Measurements from ENCODE around the gene VPS45.

VPS45 gene

DNA sequence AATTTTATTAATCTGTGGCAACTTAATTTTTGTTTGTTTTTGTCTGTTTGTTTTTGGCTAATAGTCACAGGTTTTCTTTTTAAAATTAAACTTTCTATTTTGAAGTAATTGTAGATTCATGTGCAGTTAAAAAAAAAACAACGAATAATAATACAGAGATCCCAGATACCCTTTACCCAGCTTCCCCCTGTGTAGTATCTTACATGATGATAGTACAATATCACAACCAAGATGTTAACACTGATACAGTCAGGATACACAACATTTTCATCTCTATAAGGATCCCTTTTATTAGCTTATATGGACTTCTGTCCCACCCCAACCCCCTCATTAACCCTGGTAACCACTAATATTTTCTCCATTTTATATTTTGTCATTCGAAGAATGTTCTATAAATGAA lies 5.9 kb downstream of the VPS45 start:
- DNase-seq, result no peak

DNA sequence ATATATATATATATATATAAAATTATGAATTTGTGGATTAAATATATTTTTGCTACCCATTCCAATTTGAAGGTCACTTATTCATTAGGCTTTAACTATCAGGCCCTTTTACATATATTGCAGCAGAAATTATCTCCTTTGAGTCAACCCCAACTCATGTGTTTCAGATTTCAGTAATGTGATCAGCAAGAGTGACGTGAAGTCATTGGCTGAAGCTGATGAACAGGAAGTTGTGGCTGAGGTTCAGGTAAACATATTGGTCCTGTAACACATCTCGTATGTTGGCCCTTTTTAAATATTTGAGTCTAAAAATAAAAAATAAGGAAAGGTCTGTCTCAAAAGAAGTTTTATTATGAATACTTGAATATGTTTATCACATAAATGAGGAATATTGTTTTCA lies 8.5 kb downstream of the VPS45 start:
- no peak for DNase-seq

DNA sequence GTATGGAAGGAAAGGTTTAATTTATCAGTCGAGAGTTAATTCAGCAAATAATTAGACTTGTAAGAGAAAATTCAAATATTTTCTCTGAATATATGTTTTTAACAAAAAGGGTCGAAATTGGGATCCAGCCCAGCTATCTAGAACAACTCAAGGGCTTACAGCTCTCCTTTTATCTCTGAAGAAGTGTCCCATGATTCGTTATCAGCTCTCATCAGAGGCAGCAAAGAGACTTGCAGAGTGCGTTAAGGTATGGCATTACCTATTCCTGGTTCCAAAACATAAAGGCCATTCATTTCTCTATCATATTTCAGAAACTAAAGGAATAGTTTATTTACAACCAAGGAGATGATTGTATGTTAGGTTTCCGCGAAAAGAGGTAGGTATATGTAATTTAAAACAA lies 9.4 kb downstream of the VPS45 start:
- DNase-seq, result no peak

DNA sequence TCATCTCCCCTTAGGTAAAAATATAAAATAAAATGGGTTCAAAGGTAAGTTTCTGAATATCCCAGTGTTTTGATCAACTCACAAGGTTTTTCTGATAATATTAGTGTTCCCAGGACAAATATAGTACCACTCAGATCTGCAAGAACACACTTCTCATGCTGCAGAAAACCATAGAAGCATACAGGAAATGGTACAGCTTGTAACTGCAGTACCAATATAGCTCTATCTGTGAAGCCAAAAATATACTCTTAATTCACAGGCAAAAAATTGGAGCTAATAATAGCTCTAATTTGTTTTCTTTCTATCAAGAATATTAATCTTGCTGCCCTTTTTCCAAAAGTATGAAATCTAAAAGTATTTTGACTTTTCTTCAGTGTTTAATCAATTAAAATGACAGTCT lies 13.2 kb downstream of the VPS45 start:
- DNase-seq, result no peak

DNA sequence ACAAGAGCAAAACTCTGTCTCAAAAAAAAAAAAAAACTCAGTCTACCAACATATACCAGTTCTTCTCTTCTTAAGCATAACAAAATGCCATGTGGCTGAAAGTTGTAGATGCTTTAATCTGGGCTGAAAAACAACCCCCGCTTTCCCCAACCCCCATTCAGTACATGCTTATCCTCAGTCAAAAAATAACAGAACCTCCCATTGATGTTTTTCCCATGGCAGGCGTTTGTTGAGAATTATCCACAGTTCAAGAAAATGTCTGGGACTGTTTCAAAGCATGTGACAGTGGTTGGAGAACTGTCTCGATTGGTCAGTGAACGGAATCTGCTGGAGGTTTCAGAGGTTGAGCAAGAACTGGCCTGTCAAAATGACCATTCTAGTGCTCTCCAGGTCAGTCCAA lies 14.9 kb downstream of the VPS45 start:
- no peak for DNase-seq

DNA sequence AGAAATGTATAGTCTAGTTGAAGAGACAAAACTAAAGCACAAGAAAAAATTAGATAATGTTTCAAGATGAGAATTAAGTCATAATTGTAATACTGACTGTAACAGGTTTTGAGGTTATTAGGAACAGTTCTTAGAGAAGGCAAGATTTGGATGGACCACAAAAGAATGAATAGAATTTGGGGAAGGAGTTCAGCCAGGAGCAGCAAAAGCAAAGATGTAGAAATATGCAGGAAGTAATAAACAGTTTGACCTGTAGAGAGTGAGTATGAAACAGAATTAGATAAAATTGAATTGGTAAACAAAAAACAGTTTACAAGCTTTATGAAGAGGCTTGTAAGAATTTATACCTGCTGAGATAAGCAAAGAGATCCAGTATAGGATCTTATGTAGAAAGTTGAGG lies 16.3 kb downstream of the VPS45 start:
- DNase-seq, result no peak

DNA sequence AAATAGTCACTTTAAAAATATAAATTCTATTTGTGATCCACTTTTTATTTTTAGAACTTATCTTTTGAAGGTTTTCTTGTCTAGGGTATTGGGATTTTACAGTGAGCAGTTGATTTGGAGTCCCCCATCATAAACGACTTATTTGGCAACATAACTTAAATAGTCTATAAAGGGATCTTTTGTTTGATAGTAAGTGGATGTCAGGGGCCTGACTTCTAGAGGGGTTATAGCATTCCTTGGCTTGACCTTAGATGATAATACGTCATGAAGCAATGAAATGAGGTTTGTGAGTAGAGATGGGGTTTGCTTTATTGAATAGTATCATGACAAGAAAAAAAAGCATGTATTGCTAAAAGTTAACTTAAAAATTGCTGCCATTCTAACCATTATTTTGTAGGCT lies 17.8 kb downstream of the VPS45 start:
- no peak for DNase-seq

- DNase-seq, result no peak
Observed at GRCh38 chr1:150087415-150087814, 19.8 kb downstream of the VPS45 start.

DNA sequence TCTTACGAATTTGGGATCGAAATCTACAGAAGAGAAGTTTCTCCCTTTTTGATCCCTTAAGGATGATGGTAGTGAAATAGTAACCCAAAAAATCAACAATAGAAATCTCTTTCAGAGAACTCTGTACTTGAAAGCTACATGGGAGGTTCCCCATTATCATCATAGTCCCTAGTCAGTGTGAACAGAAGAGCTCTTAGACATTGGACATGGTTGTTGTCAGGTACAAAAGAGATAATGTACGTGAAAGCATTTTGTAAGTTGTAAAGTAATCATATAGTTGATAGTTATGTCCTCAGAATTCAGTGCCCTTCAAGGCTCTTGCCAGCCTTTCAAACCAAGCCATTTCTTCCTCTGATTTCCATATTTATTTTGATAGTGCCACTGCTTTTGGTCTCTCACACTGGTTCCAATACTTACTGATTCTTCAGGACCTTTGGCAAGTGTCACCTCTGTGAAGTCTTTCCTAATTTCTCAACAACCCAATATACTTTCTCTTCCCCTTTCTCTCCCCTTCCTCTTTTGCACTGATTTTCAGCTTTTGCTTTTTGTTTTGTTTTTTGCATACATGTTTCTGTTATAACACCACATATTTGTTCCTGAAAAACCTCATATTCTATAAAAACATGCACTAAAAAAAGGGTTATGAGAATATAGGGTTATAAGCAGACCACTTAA lies 22.4 kb downstream of the VPS45 start:
- DNase-seq, result no peak

- DNase-seq, result no peak
Observed at GRCh38 chr1:150092180-150092791, 24.7 kb downstream of the VPS45 start.

GRCh38 chr1:150093805-150094204 lies 26.2 kb downstream of the VPS45 start:
- no peak for DNase-seq

GRCh38 chr1:150094734-150095265 lies 27.2 kb downstream of the VPS45 start:
- no peak for DNase-seq

DNA sequence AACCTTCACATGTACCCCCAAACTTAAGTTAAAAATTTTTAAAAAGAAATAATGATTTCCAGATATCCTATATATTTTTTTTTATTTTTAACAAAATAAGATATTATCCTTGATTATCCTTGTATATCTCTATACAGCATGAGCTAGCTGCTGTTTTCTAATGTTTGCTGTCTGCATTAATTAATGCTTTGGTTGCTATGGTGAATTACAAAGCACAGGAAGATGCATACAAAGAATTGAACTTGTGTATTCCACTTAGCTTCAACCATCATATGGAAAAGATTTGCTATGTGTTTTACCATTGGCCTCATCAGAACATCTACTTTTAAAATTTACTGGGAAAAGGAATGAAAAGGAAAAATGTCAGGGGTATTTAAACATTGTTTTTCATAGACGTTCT lies 35.4 kb downstream of the VPS45 start:
- no peak for DNase-seq

DNA sequence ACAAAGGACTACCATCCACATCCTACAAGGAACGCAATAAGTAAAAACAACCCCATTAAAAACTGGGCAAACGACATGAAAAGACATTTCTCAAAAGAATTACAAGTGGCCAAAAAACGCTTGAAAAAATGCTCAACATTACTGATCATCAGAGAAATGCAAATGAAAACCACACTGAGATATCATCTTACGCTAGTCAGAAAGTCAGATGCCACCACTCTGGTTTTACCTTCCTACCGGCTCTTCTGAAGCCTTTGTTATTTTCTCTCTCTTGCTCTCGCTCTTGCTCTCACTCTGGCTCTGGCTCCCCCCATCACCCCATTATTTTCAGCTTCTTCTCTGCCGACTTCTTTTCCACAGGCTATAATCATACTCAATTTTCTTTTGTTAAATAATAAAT lies 38.8 kb downstream of the VPS45 start:
- DNase-seq, result peak; percentile 5

DNA sequence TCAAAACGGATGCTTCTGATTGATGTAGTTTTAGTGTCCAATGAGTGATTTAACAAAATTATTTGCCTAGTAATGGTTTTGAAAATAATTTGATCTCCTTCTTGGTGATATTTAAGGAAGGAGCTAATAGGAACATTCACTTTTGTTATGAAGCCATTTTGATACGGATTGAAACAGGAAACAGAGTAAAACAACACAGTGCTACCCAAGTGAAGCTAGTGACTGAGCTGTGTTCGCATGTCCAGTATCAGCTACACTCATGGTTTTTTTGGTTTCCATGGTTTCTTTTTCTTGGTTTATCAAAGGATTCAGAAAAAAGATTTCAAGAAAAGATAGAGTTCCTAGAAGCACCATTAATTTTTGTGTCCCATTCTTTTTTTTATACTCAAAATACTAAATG lies 42.0 kb downstream of the VPS45 start:
- no peak for DNase-seq

DNA sequence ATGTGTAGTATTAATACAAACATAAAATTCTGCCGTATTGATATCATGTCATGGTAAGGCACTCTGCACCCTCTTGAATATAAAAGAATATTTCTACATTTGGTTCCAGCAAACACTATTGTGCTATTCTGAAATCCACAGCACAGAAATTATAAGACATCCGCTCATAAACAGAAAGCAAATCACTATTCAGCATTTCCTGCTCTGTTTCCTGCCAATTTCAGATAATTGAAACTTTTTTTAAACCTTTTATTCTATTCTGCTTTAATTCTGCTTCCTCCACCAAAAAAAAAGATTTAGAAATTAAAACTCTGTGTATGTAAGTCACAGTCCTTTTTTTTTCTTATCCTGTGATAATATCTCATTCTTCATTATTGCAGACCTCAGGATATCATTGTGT lies 42.5 kb downstream of the VPS45 start:
- DNase-seq, result no peak

GRCh38 chr1:150111670-150112069 lies 44.1 kb downstream of the VPS45 start:
- DNase-seq, result no peak

GRCh38 chr1:150115121-150115520 lies 47.5 kb downstream of the VPS45 start:
- DNase-seq, result no peak

DNA sequence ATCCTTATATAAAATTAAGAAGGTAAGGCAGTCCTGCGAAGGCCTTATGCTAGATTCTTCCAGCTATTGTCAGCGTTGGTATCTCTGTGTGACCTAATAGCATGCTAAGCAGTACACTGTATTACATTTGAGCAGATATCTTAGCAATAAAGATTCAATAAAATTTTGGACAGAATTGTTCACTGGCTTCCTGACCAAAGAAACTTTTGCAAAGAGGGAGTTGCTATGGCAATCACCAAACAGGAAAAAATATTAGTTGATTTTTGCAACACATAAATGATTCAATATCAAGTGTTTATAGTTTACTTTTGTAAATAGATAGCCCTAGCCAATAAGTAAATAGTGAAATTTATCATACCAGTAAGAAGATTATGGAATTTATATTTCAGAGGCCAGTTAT lies 51.1 kb downstream of the VPS45 start:
- no peak for DNase-seq

GRCh38 chr1:150121236-150121862 lies 53.8 kb downstream of the VPS45 start:
- DNase-seq, result peak; percentile 37

GRCh38 chr1:150126811-150127210 lies 59.2 kb downstream of the VPS45 start:
- no peak for DNase-seq

GRCh38 chr1:150127464-150127863 lies 59.9 kb downstream of the VPS45 start:
- DNase-seq, result no peak

GRCh38 chr1:150127868-150128267 lies 60.3 kb downstream of the VPS45 start:
- no peak for DNase-seq

GRCh38 chr1:150132372-150132771 lies 64.8 kb downstream of the VPS45 start:
- no peak for DNase-seq
